ENCODE measurements around the gene SOX5. TPM values are rescaled to one million over a fixed set of nuclear protein-coding genes. Genes with fewer than 3 reads are reported as not detected.
"Not testable (repeated sequence)": the region's sequence is repeated elsewhere in the genome, so short reads cannot be mapped to it uniquely, and the experiment has no call there.

The SOX5 gene
- total RNA-seq, 1 donor from 2014 or later = 21.1 TPM

- intact Hi-C loops (cut with DNase I) = no loop called here
- H3K9me3 ChIP-seq = no peaks in the 10 kb centered on the region
These were observed 122.1 kb downstream of the SOX5 start for GRCh38 chr12:23827353-23827752.

GRCh38 chr12:23825124-23825523, 124.3 kb downstream of the SOX5 start:
- not testable (repeated sequence) for H3K27ac ChIP-seq

More at GRCh38 chr12:23827353-23827752, 122.1 kb downstream of the SOX5 start:
- no peaks in the 10 kb centered on the region for H3K27me3 ChIP-seq
- no peak overlapping the region for H3K4me3 ChIP-seq
- no peak overlapping the region for H3K27ac ChIP-seq
- no peaks in the 10 kb centered on the region for H3K36me3 ChIP-seq
- no peaks in the 10 kb centered on the region for H3K4me1 ChIP-seq
- TF ChIP-seq POLR2A (IDR thresholded peaks at IDR 0.05) = no peak
- TF ChIP-seq CTCF (IDR thresholded peaks at IDR 0.05) = no peak
- no peak for TF ChIP-seq POLR2AphosphoS5 (IDR thresholded peaks at IDR 0.05; ENCODE audit: insufficient read depth in 1 of 2, low read depth in 1 of 2)
- no peak for DNase-seq (ENCODE audit: extremely low spot score in 2 of 2)

GRCh38 chr12:23824358-23824757, 125.1 kb downstream of the SOX5 start:
- no peak for DNase-seq (ENCODE audit: extremely low spot score in 2 of 2)
- TF ChIP-seq POLR2A (IDR thresholded peaks at IDR 0.05) = no peak
- no peak for TF ChIP-seq CTCF (IDR thresholded peaks at IDR 0.05)
- no peak for TF ChIP-seq POLR2AphosphoS5 (IDR thresholded peaks at IDR 0.05; ENCODE audit: insufficient read depth in 1 of 2, low read depth in 1 of 2)
- Histone ChIP-seq H3K4me1 (no peaks in the 10 kb centered on the region), H3K27ac (no peak overlapping the region), H3K4me3 (no peak overlapping the region), H3K9me3 (no peaks in the 10 kb centered on the region), H3K36me3 (no peaks in the 10 kb centered on the region), H3K27me3 (no peaks in the 10 kb centered on the region)
- intact Hi-C loops (cut with DNase I) = no loop called here

More at GRCh38 chr12:23825124-23825523, 124.3 kb downstream of the SOX5 start:
- H3K27me3 ChIP-seq; H3K4me1 ChIP-seq; H3K4me3 ChIP-seq; DNase-seq (ENCODE audit: extremely low spot score in 2 of 2); H3K9me3 ChIP-seq; intact Hi-C loops (cut with DNase I); H3K36me3 ChIP-seq: not testable (repeated sequence)

- H3K9me3 ChIP-seq; H3K27me3 ChIP-seq; DNase-seq (ENCODE audit: extremely low spot score in 2 of 2); intact Hi-C loops (cut with DNase I); H3K4me1 ChIP-seq; H3K36me3 ChIP-seq; H3K4me3 ChIP-seq; H3K27ac ChIP-seq: not testable (repeated sequence)
These were observed 126.6 kb downstream of the SOX5 start for GRCh38 chr12:23822883-23823282.

GRCh38 chr12:23817345-23817744, 132.1 kb downstream of the SOX5 start:
- no peak for DNase-seq (ENCODE audit: extremely low spot score in 2 of 2)
- Histone ChIP-seq H3K9me3 (no peaks in the 10 kb centered on the region), H3K36me3 (no peaks in the 10 kb centered on the region), H3K4me3 (no peak overlapping the region), H3K27me3 (no peaks in the 10 kb centered on the region), H3K27ac (no peak overlapping the region), H3K4me1 (no peaks in the 10 kb centered on the region)
- intact Hi-C loops (cut with DNase I) = no loop called here
- TF ChIP-seq POLR2A (IDR thresholded peaks at IDR 0.05) = no peak
- TF ChIP-seq POLR2AphosphoS5 (IDR thresholded peaks at IDR 0.05; ENCODE audit: insufficient read depth in 1 of 2, low read depth in 1 of 2) = no peak
- TF ChIP-seq CTCF (IDR thresholded peaks at IDR 0.05) = no peak

- intact Hi-C loops (cut with DNase I) = no loop called here
These were observed 133.0 kb downstream of the SOX5 start for GRCh38 chr12:23816394-23816851.

More at GRCh38 chr12:23816394-23816851, 133.0 kb downstream of the SOX5 start:
- Histone ChIP-seq H3K27me3 (no peaks in the 10 kb centered on the region), H3K4me3 (no peak overlapping the region), H3K36me3 (no peaks in the 10 kb centered on the region), H3K4me1 (no peaks in the 10 kb centered on the region), H3K27ac (no peak overlapping the region), H3K9me3 (no peaks in the 10 kb centered on the region)
- no peak for TF ChIP-seq POLR2A (IDR thresholded peaks at IDR 0.05)
- no peak for TF ChIP-seq CTCF (IDR thresholded peaks at IDR 0.05)
- no peak for TF ChIP-seq POLR2AphosphoS5 (IDR thresholded peaks at IDR 0.05; ENCODE audit: insufficient read depth in 1 of 2, low read depth in 1 of 2)
- DNase-seq (ENCODE audit: extremely low spot score in 2 of 2) = no peak

Data from vagina (tissue), 2 donors.